ENCODE results near the gene OR6S1. TPM values are rescaled to one million over a fixed set of nuclear protein-coding genes. Genes with fewer than 3 reads are reported as not detected.
A peak's percentile ranks its signal among the peaks of the same experiment; 100 is the strongest.
"Not testable (repeated sequence)": the region's sequence is repeated elsewhere in the genome, so short reads cannot be mapped to it uniquely, and the experiment has no call there.

Gene OR6S1
- total RNA-seq, 1 donor from 2014 or later, result not detected

DNA sequence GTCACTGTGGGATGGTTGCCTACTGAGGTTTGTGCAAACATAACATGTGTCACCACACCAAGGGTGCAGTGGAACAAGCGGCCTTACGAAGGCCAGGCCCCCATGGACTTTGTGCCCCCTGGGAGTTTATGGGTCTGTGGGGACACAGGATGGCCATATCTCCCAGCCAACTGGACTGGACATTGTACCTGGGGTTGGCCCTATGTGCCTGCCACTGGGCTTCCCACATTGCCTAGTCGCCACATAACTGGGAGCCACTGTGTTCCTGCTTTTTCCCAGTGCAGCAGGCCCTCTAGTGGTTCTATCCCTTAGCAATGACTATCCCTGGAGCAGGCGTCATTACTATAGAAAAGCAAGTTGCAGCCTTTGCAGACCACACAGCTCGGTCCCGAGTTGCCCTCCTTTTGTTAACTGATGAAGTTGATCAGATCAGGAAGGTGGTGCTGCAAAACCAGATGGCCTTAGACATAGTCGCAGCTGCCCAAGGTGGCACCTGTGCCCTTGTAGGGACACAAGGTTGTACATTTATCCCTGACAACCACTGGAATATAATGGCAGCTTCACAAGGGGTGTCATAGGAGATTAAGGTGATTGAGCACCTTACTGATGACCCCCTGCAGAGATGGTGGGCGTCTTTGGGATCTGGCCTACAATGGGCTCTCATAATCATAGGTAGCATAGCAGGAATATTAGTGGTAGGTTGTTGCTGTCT lies 35.1 kb downstream of the OR6S1 start:
- no peaks in the 10 kb centered on the region for H3K36me3 ChIP-seq

GRCh38 chr14:20603813-20604690 lies 37.4 kb downstream of the OR6S1 start:
- ATAC-seq, result no peak
- intact Hi-C loops (cut with DNase I), result no loop called here
- no peak overlapping the region for H3K27ac ChIP-seq

More for the DNA sequence above, 35.1 kb downstream of the OR6S1 start:
- peaks cover 5% of the 10 kb centered on the region for H3K4me1 ChIP-seq
- H3K9me3 ChIP-seq, result no peaks in the 10 kb centered on the region
- no peak overlapping the region for H3K27ac ChIP-seq
- intact Hi-C loops (cut with DNase I), result loop anchor here (5.0 kb wide), 1 partner anchor 74 kb away; no protein-coding TSS in a partner anchor
- H3K4me3 ChIP-seq, result no peak overlapping the region
- ATAC-seq (peak in 1 of 2 donors; percentile 18), DNase-seq (no peak)
- H3K27me3 ChIP-seq (ENCODE audit: low read depth), result no peaks in the 10 kb centered on the region
- peak; percentile 44 for TF ChIP-seq CTCF (IDR thresholded peaks at IDR 0.05)

DNA sequence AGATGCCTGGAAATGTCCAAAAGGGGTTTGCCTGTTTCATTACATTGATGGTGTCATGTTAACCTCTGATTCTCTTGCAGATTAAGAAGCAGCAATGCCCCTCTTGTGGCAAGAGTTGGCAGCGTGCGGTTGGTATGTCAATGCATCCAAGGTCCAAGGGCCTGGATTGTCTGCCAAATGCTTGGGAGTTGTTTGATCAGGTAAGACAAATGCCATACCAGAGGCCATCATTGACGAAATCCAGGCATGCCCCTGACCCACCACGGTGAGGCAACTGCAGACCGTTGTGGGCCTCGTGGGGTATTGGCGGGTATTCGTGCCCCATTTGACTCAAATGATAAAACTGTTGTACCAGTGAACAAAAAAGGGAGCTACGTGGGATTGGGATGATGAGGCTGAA lies 38.9 kb downstream of the OR6S1 start:
- ATAC-seq (no peak), DNase-seq (no peak)
- H3K9me3 ChIP-seq, result no peaks in the 10 kb centered on the region
- H3K4me1 ChIP-seq, result no peaks in the 10 kb centered on the region
- TF ChIP-seq CTCF (IDR thresholded peaks at IDR 0.05), result no peak
- intact Hi-C loops (cut with DNase I), result no loop called here
- H3K4me3 ChIP-seq, result no peak overlapping the region
- no peak overlapping the region for H3K27ac ChIP-seq
- H3K27me3 ChIP-seq (ENCODE audit: low read depth), result no peaks in the 10 kb centered on the region
- no peaks in the 10 kb centered on the region for H3K36me3 ChIP-seq

More at GRCh38 chr14:20603813-20604690, 37.4 kb downstream of the OR6S1 start:
- Histone ChIP-seq H3K27me3 (ENCODE audit: low read depth) (no peaks in the 10 kb centered on the region), H3K4me1 (no peaks in the 10 kb centered on the region), H3K36me3 (no peaks in the 10 kb centered on the region), H3K4me3 (no peak overlapping the region), H3K9me3 (no peaks in the 10 kb centered on the region)
- no peak for TF ChIP-seq CTCF (IDR thresholded peaks at IDR 0.05)
- no peak for DNase-seq

DNA sequence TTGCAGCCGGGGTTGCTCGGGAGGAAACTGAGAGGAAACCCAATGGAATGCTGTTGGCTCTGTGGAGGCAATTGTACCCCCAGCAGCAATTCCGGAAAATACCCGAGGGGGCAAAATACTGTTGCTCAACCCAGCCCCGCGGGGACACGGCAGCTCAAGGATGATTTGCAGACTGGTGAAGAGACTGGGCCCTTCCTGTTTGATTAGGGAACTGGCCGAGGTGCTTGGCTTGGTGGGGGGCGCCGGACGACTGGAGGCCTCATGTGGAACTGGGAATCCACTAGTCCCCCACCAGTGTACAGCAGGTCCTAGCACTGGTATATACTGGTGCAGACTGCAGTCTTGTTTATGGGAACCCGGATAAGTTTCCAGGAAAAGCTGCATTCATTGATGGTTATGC lies 40.0 kb downstream of the OR6S1 start:
- Histone ChIP-seq H3K27ac (no peak overlapping the region), H3K36me3 (no peaks in the 10 kb centered on the region), H3K9me3 (no peaks in the 10 kb centered on the region), H3K27me3 (ENCODE audit: low read depth) (no peaks in the 10 kb centered on the region), H3K4me3 (no peak overlapping the region), H3K4me1 (no peaks in the 10 kb centered on the region)
- intact Hi-C loops (cut with DNase I), result no loop called here
- TF ChIP-seq CTCF (IDR thresholded peaks at IDR 0.05), result no peak
- DNase-seq (no peak), ATAC-seq (no peak)

GRCh38 chr14:20597108-20597507 lies 44.4 kb downstream of the OR6S1 start:
- DNase-seq (no peak), ATAC-seq (peak; percentile 76 to 77)
- no peaks in the 10 kb centered on the region for H3K9me3 ChIP-seq
- H3K27ac ChIP-seq, result no peak overlapping the region
- no peaks in the 10 kb centered on the region for H3K27me3 ChIP-seq (ENCODE audit: low read depth)
- H3K36me3 ChIP-seq, result no peaks in the 10 kb centered on the region
- H3K4me1 ChIP-seq, result no peaks in the 10 kb centered on the region
- no peak for TF ChIP-seq CTCF (IDR thresholded peaks at IDR 0.05)
- no peak overlapping the region for H3K4me3 ChIP-seq
- intact Hi-C loops (cut with DNase I), result no loop called here

DNA sequence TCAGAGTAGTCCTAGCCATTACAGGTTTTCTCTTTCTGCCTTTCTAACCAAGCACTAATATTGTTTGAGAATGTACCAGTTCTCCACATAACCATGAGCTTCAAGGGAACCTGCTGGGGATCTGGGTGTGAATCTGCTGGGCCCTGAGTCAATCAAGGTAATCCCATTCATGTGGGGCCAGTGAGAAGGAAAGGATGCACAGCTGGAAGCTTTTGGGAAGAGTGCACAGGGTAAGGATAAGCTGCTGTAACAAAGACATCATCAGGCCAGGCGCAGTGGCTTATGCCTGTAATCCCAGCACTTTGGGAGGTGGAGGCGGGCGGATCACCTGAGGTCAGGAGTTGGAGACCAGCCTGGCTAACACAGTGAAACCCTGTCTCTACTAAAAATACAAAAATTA lies 45.8 kb downstream of the OR6S1 start:
- H3K4me1 ChIP-seq; H3K9me3 ChIP-seq; H3K36me3 ChIP-seq; H3K4me3 ChIP-seq; intact Hi-C loops (cut with DNase I); H3K27ac ChIP-seq; ATAC-seq; H3K27me3 ChIP-seq (ENCODE audit: low read depth); DNase-seq: not testable (repeated sequence)

Data from lower lobe of right lung (tissue), 2 donors.